Transverse colon (tissue), 3 donors: ENCODE measurements around the gene GBE1.

Experiments used
- EP300 ChIP-seq: sonication (generic); formaldehyde crosslinking; IDR thresholded peaks from one replicate; pipeline ENCODE4 v1.6.1; 2017; ENCODE audit warnings: antibody characterized with exemption, low read depth
- TF ChIP-seq, protein P1 (sequence below), 5 experiments: fragments of 200-600 bp in 3 of 5; fragments of 450-650 bp in 2 of 5; sonication (generic) in 3 of 5; IDR thresholded peaks; 1 replicate in 2 of 5; 2 replicates in 3 of 5; pipeline ENCODE4 v1.5.1; 2016 to 2017; ENCODE audit warnings: antibody characterized with exemption in 5 of 5, inconsistent platforms in 3 of 5, mild to moderate bottlenecking in 2 of 5, moderate library complexity in 1 of 5

DNA sequence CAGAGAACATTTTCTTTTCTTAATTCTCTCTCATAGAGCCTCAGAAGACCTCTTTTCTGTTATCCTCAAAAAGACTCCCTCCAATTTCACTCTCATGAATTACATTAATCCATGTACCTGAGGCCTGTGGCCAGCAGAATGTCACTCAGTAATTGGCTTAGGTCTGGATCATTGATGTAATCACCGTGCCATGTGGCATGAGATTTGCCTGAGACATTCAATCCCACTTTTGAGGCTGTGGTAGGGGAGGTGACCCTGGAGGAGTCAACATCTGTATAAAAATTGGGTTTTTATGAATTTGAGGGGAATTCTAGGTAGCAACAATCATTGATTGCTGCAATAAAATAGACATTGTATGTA, 295.3 kb downstream of the GBE1 start:
- TF ChIP-seq, protein P1, sequence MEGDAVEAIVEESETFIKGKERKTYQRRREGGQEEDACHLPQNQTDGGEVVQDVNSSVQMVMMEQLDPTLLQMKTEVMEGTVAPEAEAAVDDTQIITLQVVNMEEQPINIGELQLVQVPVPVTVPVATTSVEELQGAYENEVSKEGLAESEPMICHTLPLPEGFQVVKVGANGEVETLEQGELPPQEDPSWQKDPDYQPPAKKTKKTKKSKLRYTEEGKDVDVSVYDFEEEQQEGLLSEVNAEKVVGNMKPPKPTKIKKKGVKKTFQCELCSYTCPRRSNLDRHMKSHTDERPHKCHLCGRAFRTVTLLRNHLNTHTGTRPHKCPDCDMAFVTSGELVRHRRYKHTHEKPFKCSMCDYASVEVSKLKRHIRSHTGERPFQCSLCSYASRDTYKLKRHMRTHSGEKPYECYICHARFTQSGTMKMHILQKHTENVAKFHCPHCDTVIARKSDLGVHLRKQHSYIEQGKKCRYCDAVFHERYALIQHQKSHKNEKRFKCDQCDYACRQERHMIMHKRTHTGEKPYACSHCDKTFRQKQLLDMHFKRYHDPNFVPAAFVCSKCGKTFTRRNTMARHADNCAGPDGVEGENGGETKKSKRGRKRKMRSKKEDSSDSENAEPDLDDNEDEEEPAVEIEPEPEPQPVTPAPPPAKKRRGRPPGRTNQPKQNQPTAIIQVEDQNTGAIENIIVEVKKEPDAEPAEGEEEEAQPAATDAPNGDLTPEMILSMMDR (IDR thresholded peaks at IDR 0.05), result no peak
- no peak for TF ChIP-seq EP300
